ENCODE results near the gene OR9Q1.
"Not testable (repeated sequence)": the region's sequence is repeated elsewhere in the genome, so short reads cannot be mapped to it uniquely, and the experiment has no call there.

Gene OR9Q1

DNA sequence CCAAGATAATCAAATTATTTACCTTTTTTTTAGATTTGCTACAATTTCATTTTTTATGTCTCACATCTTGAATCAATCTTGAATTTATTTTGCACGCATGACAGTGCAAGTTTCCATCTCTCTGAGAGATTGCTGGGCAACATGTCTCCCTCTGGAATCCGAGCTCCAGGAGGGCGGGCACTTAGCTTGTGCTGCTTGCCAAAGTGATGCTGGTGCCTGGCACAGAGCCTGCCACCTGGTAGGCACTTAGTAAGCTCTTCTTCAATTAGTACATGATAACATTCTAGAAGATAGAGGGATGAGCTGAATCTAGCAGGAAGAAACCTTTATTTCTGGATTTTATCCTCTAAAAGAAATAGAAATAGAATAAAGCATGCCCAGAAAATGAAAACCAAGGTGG lies 129.1 kb downstream of the OR9Q1 start:
- no peak for DNase-seq

DNA sequence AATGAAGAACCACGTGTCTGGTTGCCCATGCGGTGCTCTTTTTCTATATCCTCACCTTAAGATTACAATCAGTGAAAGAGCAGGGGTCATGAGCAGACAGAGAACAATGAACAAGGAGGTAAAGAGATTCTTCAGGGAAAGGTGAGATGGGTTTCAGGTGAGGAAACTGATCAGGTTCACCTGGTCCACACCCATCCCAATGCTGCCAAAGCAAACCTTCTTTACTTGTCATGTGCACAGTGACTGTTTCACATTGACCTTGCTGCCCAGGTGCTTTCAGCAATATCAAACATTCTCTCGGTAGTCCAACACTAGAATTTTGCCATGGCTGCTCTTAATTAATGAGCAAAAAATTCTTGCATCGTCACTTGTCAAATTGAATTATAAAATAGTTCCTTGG lies 140.7 kb downstream of the OR9Q1 start:
- no peak for DNase-seq

DNA sequence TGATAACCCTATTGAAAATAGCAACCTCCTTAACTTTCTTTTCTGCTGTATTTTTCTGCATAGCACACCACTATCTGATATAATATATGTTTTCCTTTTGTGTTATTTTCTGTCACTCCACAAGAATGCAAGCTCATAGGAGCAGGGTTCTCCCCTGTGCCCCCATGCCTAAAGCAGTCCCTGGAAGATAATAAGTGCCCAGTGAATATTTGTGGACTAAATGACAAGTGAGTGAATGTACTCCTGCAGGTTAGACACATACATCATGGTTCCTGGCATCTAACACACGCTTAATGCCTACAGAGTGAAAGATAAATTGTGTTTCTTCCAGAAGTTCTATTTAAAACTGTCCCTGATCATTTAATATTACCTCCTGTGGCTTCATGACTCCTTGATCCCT lies 141.3 kb downstream of the OR9Q1 start:
- no peak for DNase-seq

DNA sequence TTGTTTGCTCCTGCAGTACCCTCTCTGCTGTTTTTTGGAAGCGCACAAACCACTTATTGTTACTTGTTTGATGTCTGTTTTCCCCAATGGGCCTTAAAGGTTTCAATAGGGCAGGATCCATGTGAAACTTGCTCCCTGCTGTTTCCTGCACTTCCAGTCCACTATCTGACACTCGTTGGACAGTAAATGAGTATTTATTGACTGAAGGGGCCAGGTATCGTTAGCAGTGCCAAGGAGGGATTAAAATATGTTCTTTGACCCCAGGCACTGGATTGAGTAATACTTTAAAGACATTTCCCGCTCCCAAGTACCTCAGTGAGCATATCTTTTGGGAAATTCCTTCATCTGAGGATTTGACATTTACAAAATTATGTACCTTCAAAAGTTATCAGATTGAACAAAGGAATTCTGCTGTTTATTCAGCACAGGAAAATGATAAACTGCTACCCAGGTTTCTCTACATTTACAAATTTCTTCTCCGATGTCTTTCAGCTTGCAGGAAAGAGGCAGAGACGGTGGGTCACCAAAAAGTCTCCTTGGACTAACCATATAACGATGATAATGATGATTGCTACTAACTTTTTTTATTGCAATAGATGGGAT lies 141.9 kb downstream of the OR9Q1 start:
- no peak for DNase-seq

DNA sequence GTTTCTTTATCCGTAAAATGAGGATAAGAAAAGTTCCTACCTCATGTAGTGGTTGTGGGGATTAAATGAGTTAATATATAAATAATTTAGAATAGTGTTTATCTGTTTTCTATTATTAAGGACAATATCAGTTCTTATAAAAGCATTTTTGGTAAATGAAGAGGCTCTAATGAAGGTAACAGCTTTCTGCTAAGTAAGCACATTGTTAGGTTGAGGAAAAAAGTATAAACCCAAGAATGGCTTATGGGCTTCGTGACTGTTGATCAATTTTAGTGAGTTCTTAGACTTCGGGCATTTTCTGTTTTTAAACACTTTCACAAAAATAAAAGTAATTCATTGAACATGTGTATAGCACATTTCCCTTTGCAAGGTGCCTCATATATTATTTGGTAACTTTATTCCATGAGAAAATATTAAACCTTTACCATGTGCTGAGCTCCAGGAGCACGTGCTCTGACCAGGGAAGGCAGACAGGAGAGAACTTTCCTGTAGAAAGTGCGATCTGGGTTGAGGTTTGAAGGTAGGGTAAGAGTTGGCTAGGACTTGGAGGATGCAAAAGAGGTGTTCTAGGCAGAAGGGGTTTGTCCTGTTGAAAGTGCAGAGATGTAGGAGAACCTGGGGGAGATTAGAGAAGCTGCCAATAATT lies 153.9 kb downstream of the OR9Q1 start:
- DNase-seq = no peak

DNA sequence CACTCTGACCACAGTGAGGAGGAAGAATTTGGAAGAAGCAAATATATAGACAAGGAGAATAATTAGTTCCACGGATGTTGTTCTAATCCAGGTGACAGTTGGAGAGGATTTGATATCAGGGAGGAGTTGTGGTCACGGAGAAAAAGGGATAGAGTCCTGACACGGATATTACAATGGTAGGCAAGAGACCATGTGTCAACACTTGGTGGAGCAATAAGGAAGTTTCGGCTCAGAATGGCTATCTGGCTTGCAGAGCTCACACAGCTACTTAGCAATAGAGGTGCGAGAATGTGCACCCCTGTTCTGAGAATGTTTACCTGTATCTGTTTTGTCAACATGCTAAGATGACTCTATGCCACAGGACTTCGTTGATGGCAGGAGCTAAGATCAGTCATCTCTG lies 154.8 kb downstream of the OR9Q1 start:
- no peak for DNase-seq

DNA sequence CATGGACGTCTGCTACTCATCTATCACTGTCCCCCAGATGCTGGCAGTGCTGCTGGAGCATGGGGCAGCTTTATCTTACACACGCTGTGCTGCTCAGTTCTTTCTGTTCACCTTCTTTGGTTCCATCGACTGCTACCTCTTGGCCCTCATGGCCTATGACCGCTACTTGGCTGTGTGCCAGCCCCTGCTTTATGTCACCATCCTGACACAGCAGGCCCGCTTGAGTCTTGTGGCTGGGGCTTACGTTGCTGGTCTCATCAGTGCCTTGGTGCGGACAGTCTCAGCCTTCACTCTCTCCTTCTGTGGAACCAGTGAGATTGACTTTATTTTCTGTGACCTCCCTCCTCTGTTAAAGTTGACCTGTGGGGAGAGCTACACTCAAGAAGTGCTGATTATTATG lies 156.0 kb downstream of the OR9Q1 start:
- DNase-seq = no peak

DNA sequence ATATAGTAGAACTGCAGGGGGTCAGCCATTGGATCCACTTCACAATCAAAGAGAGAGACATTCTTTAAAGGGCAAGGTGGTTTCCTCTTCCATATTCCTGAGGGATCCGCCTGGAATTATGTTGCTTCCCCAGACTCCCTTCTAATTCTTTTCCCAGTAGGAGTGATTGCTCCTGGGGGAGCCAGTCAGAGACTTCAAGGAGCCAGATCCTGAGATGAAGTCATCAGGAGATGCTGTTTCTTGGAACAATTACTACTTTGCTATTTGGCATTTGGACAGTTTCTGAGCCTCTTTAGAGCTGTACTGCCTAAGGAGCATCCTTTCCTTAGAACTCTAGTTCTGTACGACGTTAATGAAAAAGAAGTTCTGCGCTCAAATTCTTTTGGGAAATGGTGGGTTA lies 163.3 kb downstream of the OR9Q1 start:
- DNase-seq = no peak

DNA sequence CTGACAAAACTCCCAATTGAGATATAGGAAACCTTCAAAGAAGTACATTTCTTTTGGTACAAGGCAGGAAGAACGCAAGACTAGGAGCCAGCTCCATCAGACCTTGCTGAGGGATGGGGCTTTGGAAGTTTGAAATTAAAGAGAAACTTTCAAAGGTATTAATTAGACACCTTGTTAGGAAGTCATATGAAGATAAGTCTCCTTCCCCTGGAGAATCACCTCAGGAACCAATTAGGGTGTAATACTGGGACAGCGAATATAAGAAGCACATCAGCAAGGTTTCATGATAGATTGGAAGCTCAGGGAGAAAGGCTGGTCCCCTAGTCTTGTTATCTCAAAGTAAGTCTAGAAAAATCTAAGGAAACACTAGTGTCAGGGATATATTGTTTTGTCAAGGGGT lies 165.1 kb downstream of the OR9Q1 start, which contains the start of gene OR9Q2:
Gene OR9Q2 (plus strand): TSS at position 301 of the 400 bp plus-strand sequence. CDS start 1,421 bp downstream, outside the sequence.
- no peak for DNase-seq

DNA sequence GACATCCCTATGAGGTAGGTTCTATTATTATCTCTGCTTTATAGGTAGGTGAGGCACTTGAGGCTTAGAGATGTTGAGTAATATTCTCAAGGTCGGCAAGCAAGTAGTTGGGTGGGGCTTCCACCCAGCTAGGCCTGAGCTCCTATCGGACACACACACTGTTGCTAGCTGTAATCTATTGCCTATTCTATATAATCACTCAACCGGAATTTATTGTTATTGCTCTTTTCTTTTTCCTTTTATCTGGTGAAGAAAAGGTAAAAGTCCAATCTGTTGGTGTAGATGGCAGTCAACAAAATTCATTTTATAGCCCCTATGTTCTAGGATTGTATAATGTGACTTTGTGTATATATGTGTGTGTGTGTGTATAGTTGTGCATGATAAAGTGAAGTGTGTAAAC lies 168.5 kb downstream of the OR9Q1 start:
- DNase-seq = no peak

DNA sequence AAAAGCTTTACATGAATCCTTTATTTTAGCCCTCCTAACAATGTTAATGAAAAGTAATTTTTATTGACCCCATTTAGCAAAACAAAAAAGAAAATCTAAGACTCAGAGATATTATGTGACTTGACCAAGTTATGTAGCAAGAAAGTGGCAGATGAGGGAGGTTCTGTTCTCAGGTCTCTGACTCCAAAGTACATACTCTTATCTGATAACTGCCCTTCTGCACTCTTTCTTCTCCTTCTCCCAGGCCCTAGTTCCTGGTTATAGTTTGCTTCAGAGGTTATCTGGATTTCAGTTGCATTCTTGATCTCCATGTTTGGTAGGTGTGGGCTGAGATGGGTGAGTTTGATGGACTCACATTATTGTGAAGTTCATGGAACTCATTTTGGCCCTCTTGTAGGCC lies 169.7 kb downstream of the OR9Q1 start:
- DNase-seq = no peak

DNA sequence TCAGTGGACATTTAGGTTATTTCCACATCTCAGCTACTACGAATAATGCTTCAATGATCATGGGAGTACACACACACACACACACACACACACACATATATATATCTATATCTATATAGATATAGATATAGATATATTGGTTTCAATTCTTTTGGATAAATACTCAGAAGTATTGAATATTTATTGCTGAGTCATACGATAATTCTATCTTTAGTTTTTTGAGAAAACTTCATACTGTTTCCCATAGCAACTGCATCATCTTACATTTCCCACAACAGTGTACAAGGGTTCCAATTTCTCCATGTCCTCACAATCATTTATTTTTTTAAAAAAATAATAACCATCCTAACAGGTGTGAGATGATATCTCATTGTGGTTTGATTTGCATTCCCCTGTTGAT lies 172.3 kb downstream of the OR9Q1 start:
- DNase-seq = no peak

DNA sequence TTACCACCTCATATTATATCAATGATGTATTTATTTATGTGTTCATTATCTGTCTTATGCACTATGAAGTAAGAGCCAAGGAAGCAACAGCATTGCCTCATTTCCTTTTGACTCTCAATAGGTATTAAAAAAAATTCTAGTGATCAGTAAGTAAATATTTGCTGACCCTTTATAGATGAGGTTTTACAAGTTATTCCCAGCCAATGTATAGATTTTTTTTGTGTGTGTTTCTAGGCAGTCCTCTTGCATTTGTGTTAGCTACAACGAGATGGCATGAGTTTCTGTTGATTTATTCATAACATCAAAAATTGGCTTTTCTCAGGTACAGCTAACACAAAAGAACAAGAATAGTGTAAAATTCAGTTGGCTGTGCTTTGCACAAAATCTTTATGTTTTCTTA lies 175.6 kb downstream of the OR9Q1 start:
- DNase-seq = no peak

DNA sequence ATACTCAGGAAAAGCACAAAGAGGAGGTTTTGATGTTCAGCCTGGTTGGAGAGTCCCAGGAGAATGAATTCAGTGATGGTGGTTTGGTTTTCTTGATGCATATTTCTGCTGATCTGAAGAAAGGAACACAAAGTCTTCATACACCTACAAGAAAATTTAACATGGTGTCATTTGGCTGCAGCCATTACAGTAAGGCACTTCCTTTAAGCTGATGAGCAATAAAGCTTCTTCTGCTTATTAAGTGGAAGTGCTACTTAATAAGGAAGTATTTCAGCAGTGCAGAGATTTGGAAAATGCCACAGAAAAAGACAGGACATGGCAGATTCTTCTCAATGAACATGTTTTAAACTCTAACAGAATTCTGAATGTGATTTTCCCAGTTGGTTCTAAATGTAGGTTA lies 180.4 kb downstream of the OR9Q1 start, which contains the start of gene OR1S2:
Gene OR1S2 (minus strand): TSS at position 101 of the 400 bp plus-strand sequence. CDS start 0 bp downstream, at position 101.
- DNase-seq = no peak

DNA sequence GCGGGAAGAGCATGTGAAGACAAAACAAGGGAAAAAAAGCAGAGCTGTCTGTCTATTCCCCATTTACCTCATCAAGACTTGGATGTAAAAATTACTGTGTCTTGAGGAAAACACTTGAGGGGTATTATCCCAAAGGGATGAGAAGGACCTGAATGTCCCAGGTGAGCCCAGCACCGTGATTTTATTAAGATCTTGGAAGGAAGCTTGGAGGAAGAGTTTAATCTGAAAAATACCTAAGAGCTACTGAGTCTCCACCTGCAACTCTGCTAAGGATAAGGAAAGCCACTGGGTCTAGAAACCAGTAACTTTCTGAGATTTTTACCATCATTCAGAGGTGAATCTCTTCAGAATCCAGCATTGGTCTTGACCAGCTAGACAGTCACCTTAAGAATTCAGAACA lies 188.7 kb downstream of the OR9Q1 start, which contains the start of gene OR1S1:
Gene OR1S1 (plus strand): TSS at position 301 of the 400 bp plus-strand sequence.
- DNase-seq = not testable (repeated sequence)

DNA sequence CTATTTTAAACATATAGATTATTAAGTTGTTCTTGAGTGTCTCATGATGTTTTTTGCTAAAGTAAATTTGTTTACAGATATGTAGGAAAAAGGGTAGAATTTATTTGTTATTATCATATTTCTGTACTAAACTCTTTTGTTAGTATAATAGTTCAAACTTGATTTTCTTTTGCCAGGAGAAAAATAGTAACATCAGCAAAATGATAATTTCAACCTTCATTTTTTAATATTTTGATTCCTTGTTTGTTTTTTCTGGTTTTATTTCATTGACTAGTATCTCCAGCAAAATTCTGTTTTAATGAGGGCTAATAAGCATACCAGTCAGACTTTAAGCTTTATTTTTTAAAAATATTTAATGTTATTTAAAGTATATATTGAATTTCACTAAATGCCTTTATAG lies 192.8 kb downstream of the OR9Q1 start:
- DNase-seq = no peak

DNA sequence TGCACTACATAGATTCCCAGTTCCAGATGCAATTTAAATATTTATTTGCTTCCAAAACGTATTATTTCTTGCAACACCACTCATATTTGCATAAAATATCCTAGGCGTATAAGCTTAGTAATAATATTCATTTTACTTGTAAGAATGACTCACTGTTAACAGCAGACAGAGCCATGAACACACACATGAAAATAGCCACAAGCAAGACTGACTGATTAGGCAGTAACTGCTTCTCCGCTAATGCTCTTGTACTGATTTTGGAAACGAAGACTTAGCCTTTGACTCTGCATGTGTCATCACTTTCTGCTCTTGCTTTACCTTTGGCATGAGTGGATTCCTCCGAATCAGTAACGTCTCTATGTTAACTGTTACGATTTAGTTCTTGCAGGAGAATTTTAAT lies 199.0 kb downstream of the OR9Q1 start:
- no peak for DNase-seq

DNA sequence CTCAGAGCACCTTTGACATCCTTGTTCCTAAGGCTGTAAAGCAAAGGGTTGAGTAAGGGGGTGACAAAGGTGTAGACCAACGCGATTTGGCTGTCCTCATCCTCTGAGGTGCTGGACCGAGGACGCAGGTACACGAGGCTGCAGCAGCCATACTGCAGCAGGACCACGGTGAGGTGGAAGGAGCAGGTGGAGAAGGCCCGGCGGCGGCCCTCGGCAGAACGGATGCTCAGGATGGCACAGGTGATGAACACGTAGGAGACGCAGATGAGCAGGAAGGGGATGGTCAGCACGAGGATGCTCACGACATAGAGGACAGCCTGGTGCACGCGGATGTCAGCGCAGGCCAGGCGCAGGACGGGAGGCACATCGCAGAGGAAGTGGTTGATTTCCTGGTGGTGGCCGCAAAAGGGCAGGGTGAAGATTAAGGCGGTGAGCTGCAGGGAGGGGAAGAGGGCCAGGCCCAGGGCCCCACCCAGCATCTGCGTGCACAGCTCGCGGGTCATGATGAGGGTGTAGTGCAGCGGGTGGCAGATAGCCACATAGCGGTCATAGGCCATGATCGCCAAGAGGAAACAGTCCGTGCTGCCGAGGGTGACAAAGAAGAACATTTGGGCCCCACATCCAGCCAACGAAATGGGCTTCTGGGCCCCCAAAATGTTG lies 204.4 kb downstream of the OR9Q1 start:
- DNase-seq = no peak

Data from activated CD8-positive, alpha-beta memory T cell treated with anti-CD3 and anti-CD28 coated beads for 24 hours (primary cell).